HepG2 (cell line): ENCODE results near the gene KDM4B. TPM values are rescaled to one million over a fixed set of nuclear protein-coding genes. Genes with fewer than 3 reads are reported as not detected.

Experiments used
- ATAC-seq: fragments of 200-7000 bp; cut with Tn5 transposase; 3 replicates; pipeline ENCODE4 v1.9.1; 2020; ENCODE audit warnings: mild to moderate bottlenecking, moderate library complexity
- BruUV-seq: library from RNA; stranded (reverse); fragments of 400-500 nt; replicated peaks from 2 replicates; lab custom pipeline; 2021; lab: Mats Ljungman, UMichigan
- CTCF ChIA-PET: fragments of 300-600 bp; formaldehyde crosslinking; extraction: SDS; loops from one replicate; lab custom pipeline; 2021; ENCODE audit warnings: low total read pairs, inconsistent platforms, low intra/inter-chr PET ratio; lab: Yijun Ruan, JAX
- POLR2A ChIA-PET: fragments of 350-600 bp; sonication (Branson Sonifier 250); formaldehyde crosslinking; loops from one replicate; lab custom pipeline; 2020; ENCODE audit warnings: antibody characterized with exemption, inconsistent platforms; lab: Yijun Ruan, JAX
- DNase-seq: peaks from one replicate; pipeline ENCODE4 v3.0.0-alpha.2; 2015; ENCODE audit warnings: low spot score
- FAIRE-seq: peaks from 3 replicates; lab custom pipeline; 2011; peaks lifted over from hg19 to GRCh38; lab: Jason Lieb, UNC
- H2AFZ ChIP-seq: one replicate; pipeline ENCODE4 v1.6.1; 2011; ENCODE audit warnings: low read length, inconsistent platforms
- H3K27ac ChIP-seq: fragments of 300-600 bp; 3 replicates; pipeline ENCODE4 v1.8.0; 2011; ENCODE audit warnings: mixed run types, mild to moderate bottlenecking, mixed read lengths, low read length, inconsistent platforms; ENCODE audit not compliant: insufficient read depth; ENCODE audit errors: extremely low read length
- H3K27me3 ChIP-seq, 2 experiments: fragments of 200-600 bp in 1 of 2; 2 replicates in 1 of 2; 3 replicates in 1 of 2; pipeline versions ENCODE4 v1.6.0 to v1.8.0; 2011; ENCODE audit warnings: low read length in 2 of 2, mild to moderate bottlenecking in 2 of 2, moderate library complexity in 2 of 2, inconsistent platforms in 1 of 2; ENCODE audit not compliant: insufficient read depth in 2 of 2, control insufficient read depth in 1 of 2
- H3K36me3 ChIP-seq, 2 experiments: fragments of 200-600 bp in 1 of 2; replicated peaks in 1 of 2; 2 replicates in 1 of 2; 3 replicates in 1 of 2; pipeline versions ENCODE4 v1.5.1 to v1.8.0; 2011; ENCODE audit warnings: low read length in 2 of 2, inconsistent platforms in 1 of 2; ENCODE audit not compliant: insufficient read depth in 2 of 2, control insufficient read depth in 1 of 2
- H3K4me1 ChIP-seq: 2 replicates; pipeline ENCODE4 v1.5.1; 2012; ENCODE audit warnings: low read length, inconsistent platforms; ENCODE audit not compliant: insufficient read depth
- H3K4me2 ChIP-seq: 2 replicates; pipeline ENCODE4 v1.6.0; 2011; ENCODE audit warnings: low read depth, low read length, inconsistent platforms
- H3K4me3 ChIP-seq, 3 experiments: fragments of 200-600 bp in 1 of 3; sonication (generic), shearing (Covaris generic) in 1 of 3; replicated peaks in 1 of 3; 2 replicates each; pipeline ENCODE4 v1.5.1; 2011 to 2016; ENCODE audit warnings: low read length in 3 of 3, inconsistent platforms in 2 of 3, low read depth in 2 of 3, mild to moderate bottlenecking in 2 of 3, control low read depth in 1 of 3, mixed read lengths in 1 of 3; ENCODE audit not compliant: insufficient read depth in 1 of 3
- H3K79me2 ChIP-seq: one replicate; pipeline ENCODE4 v1.6.1; 2011; ENCODE audit warnings: low read length, inconsistent platforms; ENCODE audit not compliant: insufficient read depth
- H3K9ac ChIP-seq: 2 replicates; pipeline ENCODE4 v1.6.0; 2011; ENCODE audit warnings: mild to moderate bottlenecking, low read depth, low read length, inconsistent platforms; ENCODE audit not compliant: insufficient read depth
- H3K9me3 ChIP-seq: 2 replicates; pipeline ENCODE4 v1.5.1; 2012; ENCODE audit warnings: mild to moderate bottlenecking, low read length
- H4K20me1 ChIP-seq: 2 replicates; pipeline ENCODE4 v1.6.0; 2011; ENCODE audit warnings: inconsistent platforms, mild to moderate bottlenecking, low read length, moderate library complexity; ENCODE audit not compliant: insufficient read depth
- CREB1 ChIP-seq, 2 experiments: fragments of 450-650 bp in 1 of 2; IDR thresholded peaks; 2 replicates each; pipeline ENCODE4 v1.6.1; 2016 to 2017; ENCODE audit warnings: control low read depth in 1 of 2, mild to moderate bottlenecking in 1 of 2, missing compliant biosample characterization in 1 of 2, missing genetic modification characterization in 1 of 2
- GPN1 ChIP-seq: sonication (generic); formaldehyde crosslinking; IDR thresholded peaks from 2 replicates; pipeline ENCODE4 v1.5.1; 2020; ENCODE audit warnings: missing genetic modification reagents, borderline replicate concordance
- HNRNPL ChIP-seq: fragments of 200-400 bp; formaldehyde crosslinking; IDR thresholded peaks from 2 replicates; pipeline ENCODE4 v1.6.1; 2017; ENCODE audit warnings: mild to moderate bottlenecking, low read depth, low read length
- MAFK ChIP-seq, 2 experiments: IDR thresholded peaks in 1 of 2; conservative IDR thresholded peaks in 1 of 2; 2 replicates each; pipeline ENCODE4 v1.6.1; 2011; ENCODE audit warnings: improper control_type of control experiment in 2 of 2, low read length in 2 of 2
- MIER2 ChIP-seq: IDR thresholded peaks from 2 replicates; pipeline ENCODE4 v1.6.1; 2016; ENCODE audit warnings: missing biosample characterization, missing genetic modification reagents
- PCBP1 ChIP-seq: fragments of 200-400 bp; formaldehyde crosslinking; IDR thresholded peaks from 2 replicates; pipeline ENCODE4 v1.6.1; 2017; ENCODE audit warnings: mild to moderate bottlenecking, low read depth, low read length, borderline replicate concordance
- RXRB ChIP-seq: IDR thresholded peaks from 2 replicates; pipeline ENCODE4 v1.6.1; 2016; ENCODE audit warnings: borderline replicate concordance, missing genetic modification reagents, missing compliant biosample characterization
- SATB2 ChIP-seq: sonication (generic); formaldehyde crosslinking; IDR thresholded peaks from 2 replicates; pipeline ENCODE4 v1.5.0; 2020; ENCODE audit warnings: missing genetic modification reagents
- TAF15 ChIP-seq: fragments of 200-400 bp; formaldehyde crosslinking; IDR thresholded peaks from one replicate; pipeline ENCODE4 v1.6.1; 2018; ENCODE audit warnings: mild to moderate bottlenecking, low read depth, low read length; ENCODE audit not compliant: poor library complexity, severe bottlenecking
- TSC22D2 ChIP-seq: sonication (generic); formaldehyde crosslinking; IDR thresholded peaks from 2 replicates; pipeline ENCODE4 v1.5.1; 2020; ENCODE audit warnings: missing genetic modification reagents, mild to moderate bottlenecking, borderline replicate concordance
- ZFAT ChIP-seq: sonication (generic); formaldehyde crosslinking; conservative IDR thresholded peaks from 2 replicates; pipeline ENCODE4 v1.8.1; 2023; ENCODE audit warnings: missing genetic modification reagents, inconsistent platforms
- ZNF251 ChIP-seq: sonication (generic); formaldehyde crosslinking; IDR thresholded peaks from 2 replicates; pipeline ENCODE4 v1.9.0; 2021; ENCODE audit warnings: mild to moderate bottlenecking, missing genetic modification reagents
- ZNF343 ChIP-seq: sonication (generic); formaldehyde crosslinking; IDR thresholded peaks from 2 replicates; pipeline ENCODE4 v1.4.0; 2020; ENCODE audit warnings: mild to moderate bottlenecking, missing genetic modification reagents
- ZNF839 ChIP-seq: sonication (generic); formaldehyde crosslinking; IDR thresholded peaks from 2 replicates; pipeline ENCODE4 v1.4.0; 2020; ENCODE audit warnings: missing genetic modification reagents, mild to moderate bottlenecking, borderline replicate concordance
- WGBS: methylation state at CpG from one replicate; pipeline ENCODE4 v1.1.6; 2017; ENCODE audit warnings: low lambda C conversion rate; 5-methylcytosine and 5-hydroxymethylcytosine counted together
- in situ Hi-C: cut with HindIII; loops from 2 replicates; pipeline ENCODE4 v1.10.0; 2017; ENCODE audit warnings: low pct_unique_long_range_greater_than_20kb; ENCODE audit not compliant: extremely low pct_ligation_motif_present
- intact Hi-C: fragments of 100-400 bp; cut with micrococcal nuclease; formaldehyde crosslinking; loops from one replicate; pipeline ENCODE4 v1.10.0; 2022; ENCODE audit not compliant: unreplicated experiment
- polyA plus RNA-seq, 8 experiments: library from polyadenylated mRNA; depleted of rRNA in 3 of 8; stranded (reverse) in 7 of 8; unstranded in 1 of 8; fragments of >200 nt; fragmentation: Illumina TruSeq in 4 of 8; extraction: Trizol in 4 of 8; gene quantifications; 2 replicates each; pipeline versions ENCODE4 v1.2.1 to v1.2.3, GENCODE V29; 2011 to 2016; ENCODE audit warnings: low read depth in 4 of 8, missing spikeins in 1 of 8, mixed read lengths in 1 of 8; ENCODE audit not compliant: insufficient read depth in 1 of 8
- total RNA-seq, 5 experiments: library from RNA; depleted of rRNA; stranded (reverse); fragments of >200 nt; fragmentation: Illumina TruSeq; extraction: Trizol; gene quantifications; 2 replicates each; pipeline ENCODE4 v1.2.3, GENCODE V29; 2016; ENCODE audit warnings: low read depth in 1 of 5
- TF ChIP-seq, protein P1 (sequence below): IDR thresholded peaks from 2 replicates; pipeline ENCODE4 v1.6.1; 2016; ENCODE audit warnings: missing genetic modification reagents, missing compliant biosample characterization
- TF ChIP-seq, protein P2 (sequence below): sonication (generic); formaldehyde crosslinking; IDR thresholded peaks from 2 replicates; pipeline ENCODE4 v1.5.0; 2020; ENCODE audit warnings: mild to moderate bottlenecking, low read depth, missing genetic modification reagents, borderline replicate concordance

KDM4B gene
- total and polyA plus RNA-seq, 2 of the 13 experiments (the other 11 are each of a cell fraction or from before 2014, with no cell fraction given), result 4.9 to 14.6 TPM

DNA sequence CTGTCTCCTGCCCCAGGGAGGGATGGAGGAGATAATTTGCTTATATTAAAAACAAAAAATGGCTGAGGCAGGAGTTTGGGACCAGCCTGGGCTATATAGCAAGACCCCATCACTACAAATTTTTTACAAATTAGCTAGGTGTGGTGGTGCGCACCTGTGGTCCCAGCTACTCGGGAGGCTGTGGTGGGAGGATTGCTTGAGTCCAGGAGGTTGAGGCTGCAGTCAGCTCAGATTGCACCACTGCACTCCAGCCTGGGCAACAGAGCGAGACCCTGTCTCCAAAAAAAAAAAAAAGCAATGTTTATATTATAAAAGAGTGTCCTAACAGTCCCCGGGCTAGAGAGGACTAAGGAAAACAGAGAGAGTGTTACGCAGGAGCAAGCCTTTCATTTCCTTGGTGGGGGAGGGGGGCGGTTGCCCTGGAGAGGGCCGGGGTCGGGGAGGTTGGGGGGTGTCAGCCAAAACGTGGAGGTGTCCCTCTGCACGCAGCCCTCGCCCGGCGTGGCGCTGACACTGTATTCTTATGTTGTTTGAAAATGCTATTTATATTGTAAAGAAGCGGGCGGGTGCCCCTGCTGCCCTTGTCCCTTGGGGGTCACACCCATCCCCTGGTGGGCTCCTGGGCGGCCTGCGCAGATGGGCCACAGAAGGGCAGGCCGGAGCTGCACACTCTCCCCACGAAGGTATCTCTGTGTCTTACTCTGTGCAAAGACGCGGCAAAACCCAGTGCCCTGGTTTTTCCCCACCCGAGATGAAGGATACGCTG, 184.0 kb downstream of the KDM4B start:
- H4K20me1 ChIP-seq, result no peaks in the 10 kb centered on the region
- H2AFZ ChIP-seq, result no peak overlapping the region
- FAIRE-seq (no peak), ATAC-seq (no peak), DNase-seq (no peak)
- no peak overlapping the region for H3K4me3 ChIP-seq
- H3K79me2 ChIP-seq, result no peaks in the 10 kb centered on the region
- H3K27me3 ChIP-seq, result no peaks in the 10 kb centered on the region
- no peak overlapping the region for H3K4me2 ChIP-seq
- no peaks in the 10 kb centered on the region for H3K9me3 ChIP-seq
- intact Hi-C loops, result loop anchor here (5.0 kb wide), 1 partner anchor 106 kb away; no protein-coding TSS in a partner anchor
- WGBS, result 86% methylated on average over 24 of the region's 24 CpGs
- H3K9ac ChIP-seq, result no peak overlapping the region
- CTCF ChIA-PET, result interaction anchor here (0.6 kb wide), 1 partner anchor 109 kb away, joined by 3 read pairs; no protein-coding TSS in a partner anchor
- no peak overlapping the region for H3K27ac ChIP-seq
- no peak for TF ChIP-seq HNRNPL
- TF ChIP-seq ZNF839 (CRISPR knock-in tag), result no peak
- no peak for TF ChIP-seq ZFAT
- no peak for TF ChIP-seq TAF15
- TF ChIP-seq GPN1, result no peak
- no peak for TF ChIP-seq ZNF251 (CRISPR knock-in tag)
- no peak for TF ChIP-seq ZNF343 (CRISPR knock-in tag)
- no peak for TF ChIP-seq MIER2 (CRISPR knock-in tag)
- TF ChIP-seq TSC22D2 (CRISPR knock-in tag), result no peak
- no peak for TF ChIP-seq MAFK (conservative IDR thresholded peaks at IDR 0.05 in 1 of 2, IDR thresholded peaks at IDR 0.05 in 1 of 2; ENCODE audit: low read length in 2 of 2)
- no peak for TF ChIP-seq PCBP1
- no peak for TF ChIP-seq CREB1 (IDR thresholded peaks at IDR 0.05)
- no peak for TF ChIP-seq CREB1 (CRISPR knock-in tag; IDR thresholded peaks at IDR 0.05)
- TF ChIP-seq, protein P1, sequence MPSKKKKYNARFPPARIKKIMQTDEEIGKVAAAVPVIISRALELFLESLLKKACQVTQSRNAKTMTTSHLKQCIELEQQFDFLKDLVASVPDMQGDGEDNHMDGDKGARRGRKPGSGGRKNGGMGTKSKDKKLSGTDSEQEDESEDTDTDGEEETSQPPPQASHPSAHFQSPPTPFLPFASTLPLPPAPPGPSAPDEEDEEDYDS (CRISPR knock-in tag), result no peak
- TF ChIP-seq, protein P2, sequence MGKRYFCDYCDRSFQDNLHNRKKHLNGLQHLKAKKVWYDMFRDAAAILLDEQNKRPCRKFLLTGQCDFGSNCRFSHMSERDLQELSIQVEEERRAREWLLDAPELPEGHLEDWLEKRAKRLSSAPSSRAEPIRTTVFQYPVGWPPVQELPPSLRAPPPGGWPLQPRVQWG (CRISPR knock-in tag), result no peak
- TF ChIP-seq RXRB, result no peak
- TF ChIP-seq SATB2, result no peak
- TF ChIP-seq, all 625 proteins: peak for 0
- POLR2A ChIA-PET, result no interaction called here
- Histone ChIP-seq H3K36me3 (no peaks in the 10 kb centered on the region; a peak in 1 of 5 replicates), H3K4me1 (peaks cover 6% of the 10 kb centered on the region)
- in situ Hi-C loops, result no loop called here
- BruUV-seq, result no TSS peak
